H9 (cell line): ENCODE data around the gene LYPD1. TPM values are rescaled to one million over a fixed set of nuclear protein-coding genes. Genes with fewer than 3 reads are reported as not detected.

Experiments
- DNase-seq: peaks from one replicate; pipeline ENCODE4 v3.0.0-alpha.2; 2017
- H2AFZ ChIP-seq: one replicate; pipeline ENCODE4 v1.6.1; 2013; ENCODE audit warnings: mild to moderate bottlenecking, low read length, control low read depth, moderate library complexity
- H2AK5ac ChIP-seq: 2 replicates; pipeline ENCODE4 v1.6.1; 2013; ENCODE audit warnings: low read length, control low read depth, mixed read lengths; ENCODE audit not compliant: insufficient read length
- H2BK120ac ChIP-seq: one replicate; pipeline ENCODE4 v1.6.1; 2013; ENCODE audit warnings: low read depth, mild to moderate bottlenecking, low read length, control low read depth, inconsistent platforms; ENCODE audit not compliant: poor library complexity, severe bottlenecking
- H2BK12ac ChIP-seq: 2 replicates; pipeline ENCODE4 v1.6.1; 2013; ENCODE audit warnings: low read length, control low read depth, mixed read lengths, low read depth; ENCODE audit not compliant: insufficient read length
- H2BK15ac ChIP-seq: 2 replicates; pipeline ENCODE4 v1.6.1; 2013; ENCODE audit warnings: low read depth, low read length, control low read depth
- H2BK20ac ChIP-seq: one replicate; pipeline ENCODE4 v1.6.1; 2013; ENCODE audit warnings: low read depth, mild to moderate bottlenecking, low read length, control low read depth, inconsistent platforms; ENCODE audit not compliant: poor library complexity, severe bottlenecking
- H2BK5ac ChIP-seq: 2 replicates; pipeline ENCODE4 v1.6.1; 2013; ENCODE audit warnings: low read length, control low read depth, mixed read lengths; ENCODE audit not compliant: insufficient read length
- H3K14ac ChIP-seq: 2 replicates; pipeline ENCODE4 v1.6.1; 2013; ENCODE audit warnings: low read length, control low read depth; ENCODE audit not compliant: insufficient read depth
- H3K18ac ChIP-seq: 2 replicates; pipeline ENCODE4 v1.6.1; 2013; ENCODE audit warnings: low read depth, mild to moderate bottlenecking, mixed read lengths, low read length, control low read depth; ENCODE audit not compliant: insufficient read length
- H3K23ac ChIP-seq: 2 replicates; pipeline ENCODE4 v1.6.1; 2013; ENCODE audit warnings: low read length, control low read depth, mixed read lengths, low read depth; ENCODE audit not compliant: insufficient read length
- H3K23me2 ChIP-seq: 2 replicates; pipeline ENCODE4 v1.6.1; 2013; ENCODE audit warnings: low read depth, mild to moderate bottlenecking, mixed read lengths, low read length, control low read depth; ENCODE audit not compliant: insufficient read length, poor library complexity, severe bottlenecking
- H3K27ac ChIP-seq: 2 replicates; pipeline ENCODE4 v1.5.1; 2013; ENCODE audit warnings: low read length, control low read depth, mixed read lengths, low read depth; ENCODE audit not compliant: insufficient read length
- H3K27me3 ChIP-seq: 2 replicates; pipeline ENCODE4 v1.6.1; 2013; ENCODE audit warnings: low read length, control low read depth, inconsistent platforms; ENCODE audit not compliant: insufficient read depth
- H3K4ac ChIP-seq: 2 replicates; pipeline ENCODE4 v1.6.1; 2013; ENCODE audit warnings: low read depth, mild to moderate bottlenecking, control low read depth, inconsistent platforms, low read length, moderate library complexity
- H3K4me1 ChIP-seq: 2 replicates; pipeline ENCODE4 v1.6.1; 2013; ENCODE audit warnings: low read length, control low read depth, inconsistent platforms; ENCODE audit not compliant: insufficient read depth
- H3K4me2 ChIP-seq: 2 replicates; pipeline ENCODE4 v1.6.1; 2013; ENCODE audit warnings: low read length, control low read depth, mixed read lengths; ENCODE audit not compliant: insufficient read length, insufficient read depth
- H3K56ac ChIP-seq: 2 replicates; pipeline ENCODE4 v1.6.1; 2013; ENCODE audit warnings: low read depth, mild to moderate bottlenecking, mixed read lengths, low read length, control low read depth; ENCODE audit not compliant: insufficient read length
- H3K79me1 ChIP-seq: 2 replicates; pipeline ENCODE4 v1.6.1; 2013; ENCODE audit warnings: low read depth, mild to moderate bottlenecking, moderate library complexity, low read length, control low read depth, inconsistent platforms; ENCODE audit not compliant: insufficient read depth, poor library complexity, severe bottlenecking
- H3K79me2 ChIP-seq: 2 replicates; pipeline ENCODE4 v1.6.1; 2013; ENCODE audit warnings: low read length, control low read depth, inconsistent platforms; ENCODE audit not compliant: insufficient read depth
- H3K9ac ChIP-seq: 2 replicates; pipeline ENCODE4 v1.6.1; 2013; ENCODE audit warnings: low read length, control low read depth, mixed read lengths; ENCODE audit not compliant: insufficient read length; ENCODE audit errors: extremely low read depth
- H3K9me3 ChIP-seq: one replicate; pipeline ENCODE4 v1.6.1; 2013; ENCODE audit warnings: low read depth, low read length, inconsistent platforms; ENCODE audit not compliant: control insufficient read depth
- H3T11ph ChIP-seq: one replicate; pipeline ENCODE4 v1.6.1; 2013; ENCODE audit warnings: mild to moderate bottlenecking, low read length, control low read depth, inconsistent platforms
- H4K20me1 ChIP-seq: one replicate; pipeline ENCODE4 v1.6.1; 2013; ENCODE audit not compliant: control insufficient read depth, insufficient read length, insufficient read depth
- H4K5ac ChIP-seq: 2 replicates; pipeline ENCODE4 v1.6.1; 2013; ENCODE audit warnings: low read depth, mild to moderate bottlenecking, mixed read lengths, low read length, control low read depth; ENCODE audit not compliant: insufficient read length
- H4K8ac ChIP-seq: replicated peaks from 2 replicates; pipeline ENCODE4 v1.6.1; 2013; ENCODE audit warnings: low read length, control low read depth, mixed read lengths, low read depth; ENCODE audit not compliant: insufficient read length
- H4K91ac ChIP-seq: 2 replicates; pipeline ENCODE4 v1.6.1; 2013; ENCODE audit warnings: low read depth, mild to moderate bottlenecking, moderate library complexity, mixed read lengths, low read length, control low read depth; ENCODE audit not compliant: insufficient read length
- H3K27ac Mint-ChIP-seq, 3 experiments: 2 replicates in 2 of 3; 3 replicates in 1 of 3; pipeline ENCODE4 v1.8.0; 2020 to 2021; ENCODE audit warnings: mixed read lengths in 3 of 3, mild to moderate bottlenecking in 1 of 3, moderate library complexity in 1 of 3
- H3K27me3 Mint-ChIP-seq: 2 replicates; pipeline ENCODE4 v1.8.0; 2021; ENCODE audit warnings: low read depth, mild to moderate bottlenecking, moderate library complexity, mixed read lengths
- H3K36me3 Mint-ChIP-seq, 3 experiments: 2 replicates in 2 of 3; 3 replicates in 1 of 3; pipeline ENCODE4 v1.8.0; 2020 to 2021; ENCODE audit warnings: low read depth in 3 of 3, mixed read lengths in 3 of 3; ENCODE audit not compliant: insufficient read depth in 1 of 3
- H3K4me1 Mint-ChIP-seq, 2 experiments: 2 replicates each; pipeline ENCODE4 v1.8.0; 2020; ENCODE audit warnings: mixed read lengths in 2 of 2
- H3K4me3 Mint-ChIP-seq, 2 experiments: 2 replicates in 1 of 2; 3 replicates in 1 of 2; pipeline ENCODE4 v1.8.0; 2020 to 2021; ENCODE audit warnings: mild to moderate bottlenecking in 2 of 2, mixed read lengths in 2 of 2, moderate library complexity in 1 of 2
- H3K9me3 Mint-ChIP-seq, 2 experiments: 2 replicates in 1 of 2; 3 replicates in 1 of 2; pipeline ENCODE4 v1.8.0; 2020; ENCODE audit warnings: mild to moderate bottlenecking in 2 of 2, mixed read lengths in 2 of 2, moderate library complexity in 1 of 2
- CTCF ChIP-seq: fragments of 200-600 bp; sonication (generic); conservative IDR thresholded peaks from 3 replicates; pipeline ENCODE4 v1.8.0; 2021; ENCODE audit warnings: antibody characterized with exemption, mild to moderate bottlenecking
- WGBS: extraction: QIAGEN DNeasy Blood & Tissue Kit; methylation state at CpG from one replicate; pipeline ENCODE4 v1.1.7; 2013; ENCODE audit warnings: missing lambda C conversion rate, low lambda C conversion rate, mixed read lengths; ENCODE audit not compliant: insufficient read length; ENCODE audit errors: extremely low coverage; 5-methylcytosine and 5-hydroxymethylcytosine counted together
- total RNA-seq: library from RNA; stranded (reverse); gene quantifications from 2 replicates; pipeline ENCODE4 v1.2.1, GENCODE V29; 2021

The LYPD1 gene
- total RNA-seq, 1 experiment from 2014 or later = 10.6 TPM

- Histone ChIP-seq H3K79me2 (no peaks in the 10 kb centered on the region), H3K23me2 (no peaks in the 10 kb centered on the region), H4K5ac (no peak overlapping the region), H3K14ac (no peak overlapping the region), H3K56ac (no peak overlapping the region), H2BK15ac (no peak overlapping the region), H3K18ac (no peak overlapping the region), H2BK12ac (no peak overlapping the region), H2AK5ac (no peak overlapping the region), H3K4me1 (no peaks in the 10 kb centered on the region), H2BK20ac (no peak overlapping the region), H4K20me1 (no peaks in the 10 kb centered on the region), H3K23ac (no peak overlapping the region), H3K4ac (no peak overlapping the region), H3K79me1 (no peaks in the 10 kb centered on the region), H4K91ac (no peak overlapping the region), H4K8ac (no peak overlapping the region), H3K9ac (no peak overlapping the region), H3T11ph (no peak overlapping the region), H3K27me3 (no peaks in the 10 kb centered on the region), H3K9me3 (no peaks in the 10 kb centered on the region), H3K27ac (no peak overlapping the region), H3K4me2 (no peak overlapping the region), H2AFZ (no peak overlapping the region), H2BK120ac (no peak overlapping the region), H2BK5ac (no peak overlapping the region)
- no peak for TF ChIP-seq CTCF
- Mint-ChIP-seq H3K36me3 (no peaks in the 10 kb centered on the region; a peak in 1 of 7 replicates), H3K27ac (no peak overlapping the region), H3K4me1 (peaks cover 28 to 32% of the 10 kb centered on the region in 2 experiments), H3K4me3 (no peak overlapping the region), H3K27me3 (no peaks in the 10 kb centered on the region), H3K9me3 (no peaks in the 10 kb centered on the region)
- WGBS = no CpG with 5 or more reads among the region's 7 CpGs
- no peak for DNase-seq
Measured at GRCh38 chr2:132654968-132655367, 15.0 kb downstream of the LYPD1 start.
